Left ventricle myocardium superior (tissue), 1 donor: ENCODE data around the gene NTMT1. TPM values are rescaled to one million over a fixed set of nuclear protein-coding genes. Genes with fewer than 3 reads are reported as not detected.
A peak's percentile ranks its signal among the peaks of the same experiment; 100 is the strongest.

Experiments
- ATAC-seq: fragments of 200-7000 bp; cut with Tn5 transposase; one replicate; pipeline ENCODE4 v1.9.1; 2020; ENCODE audit warnings: mild to moderate bottlenecking, moderate library complexity
- DNase-seq: peaks from one replicate; pipeline ENCODE4 v3.0.0-alpha.2; 2020
- intact Hi-C: fragments of 100-400 bp; cut with micrococcal nuclease; formaldehyde crosslinking; loops from one replicate; pipeline ENCODE4 v1.11.0; 2022
- total RNA-seq: library from RNA; stranded (reverse); fragmentation: NEBNext Ultra II Directional; extraction: Animal tissue kit (Norgen Biotek cat#: 25700); gene quantifications from one replicate; pipeline ENCODE4 v1.2.1, GENCODE V29; 2021
- donor health status: DM: no; HTN: yes; CAD: no; lungs with severe emphysema.

NTMT1 gene
- total RNA-seq, 1 donor from 2014 or later, result 66.5 TPM

- intact Hi-C loops, result loop anchor here (2.0 kb wide), 1 partner anchor 473 kb away; no protein-coding TSS in a partner anchor
- ATAC-seq (no peak), DNase-seq (no peak)
Observed at GRCh38 chr9:129611307-129611800, 14.6 kb upstream of the NTMT1 start.

GRCh38 chr9:129612123-129612522, 13.8 kb upstream of the NTMT1 start:
- intact Hi-C loops, result no loop called here
- ATAC-seq, result no peak
- no peak for DNase-seq

- intact Hi-C loops, result no loop called here
- no peak for DNase-seq
- ATAC-seq, result no peak
Observed at GRCh38 chr9:129612815-129613519, 13.0 kb upstream of the NTMT1 start.

- ATAC-seq, result no peak
- intact Hi-C loops, result no loop called here
- no peak for DNase-seq
Observed at GRCh38 chr9:129613520-129614175, 12.3 kb upstream of the NTMT1 start.

GRCh38 chr9:129614932-129615331, 11.0 kb upstream of the NTMT1 start:
- no peak for ATAC-seq
- DNase-seq, result no peak

GRCh38 chr9:129615407-129616285, 10.3 kb upstream of the NTMT1 start:
- no peak for DNase-seq
- intact Hi-C loops, result no loop called here
- no peak for ATAC-seq

More at GRCh38 chr9:129614932-129615331, 11.0 kb upstream of the NTMT1 start:
- intact Hi-C loops, result no loop called here

- ATAC-seq (no peak), DNase-seq (no peak)
Observed at GRCh38 chr9:129617167-129617566, 8.8 kb upstream of the NTMT1 start.

GRCh38 chr9:129619787-129620668, 5.9 kb upstream of the NTMT1 start:
- peak; percentile 33 for ATAC-seq
- DNase-seq, result no peak
- intact Hi-C loops, result no loop called here

More at GRCh38 chr9:129617167-129617566, 8.8 kb upstream of the NTMT1 start:
- intact Hi-C loops, result no loop called here

- DNase-seq (no peak), ATAC-seq (no peak)
- intact Hi-C loops, result no loop called here
Observed at GRCh38 chr9:129620669-129621295, 5.2 kb upstream of the NTMT1 start, which contains the start of gene C9orf50. Gene C9orf50, minus strand, starts transcription at chr9:129621101. Its CDS starts 527 bp downstream, at chr9:129620574.

- intact Hi-C loops, result no loop called here
- no peak for ATAC-seq
- DNase-seq, result no peak
Observed at GRCh38 chr9:129623331-129623730, 2.6 kb upstream of the NTMT1 start.

GRCh38 chr9:129624168-129624759, 1.7 kb upstream of the NTMT1 start:
- DNase-seq, result peak; percentile 71

GRCh38 chr9:129624947-129625346, 1.0 kb upstream of the NTMT1 start:
- intact Hi-C loops, result no loop called here
- ATAC-seq, result no peak
- no peak for DNase-seq

More at GRCh38 chr9:129624168-129624759, 1.7 kb upstream of the NTMT1 start:
- intact Hi-C loops, result no loop called here
- ATAC-seq, result no peak

- DNase-seq (peak; percentile 57), ATAC-seq (peak; percentile 41)
- intact Hi-C loops, result no loop called here
Observed at GRCh38 chr9:129626625-129627284, 792 bp downstream of the NTMT1 start.

- intact Hi-C loops, result no loop called here
- ATAC-seq (no peak), DNase-seq (no peak)
Observed at GRCh38 chr9:129627556-129628440, 1.8 kb downstream of the NTMT1 start.

GRCh38 chr9:129628709-129629108, 2.7 kb downstream of the NTMT1 start:
- intact Hi-C loops, result no loop called here
- DNase-seq, result no peak
- no peak for ATAC-seq

GRCh38 chr9:129629251-129629820, 3.4 kb downstream of the NTMT1 start:
- ATAC-seq (no peak), DNase-seq (no peak)
- intact Hi-C loops, result no loop called here
